ENCODE measurements around the gene ILF2.
"Not testable (repeated sequence)": the region's sequence is repeated elsewhere in the genome, so short reads cannot be mapped to it uniquely, and the experiment has no call there.

ILF2 gene

DNA sequence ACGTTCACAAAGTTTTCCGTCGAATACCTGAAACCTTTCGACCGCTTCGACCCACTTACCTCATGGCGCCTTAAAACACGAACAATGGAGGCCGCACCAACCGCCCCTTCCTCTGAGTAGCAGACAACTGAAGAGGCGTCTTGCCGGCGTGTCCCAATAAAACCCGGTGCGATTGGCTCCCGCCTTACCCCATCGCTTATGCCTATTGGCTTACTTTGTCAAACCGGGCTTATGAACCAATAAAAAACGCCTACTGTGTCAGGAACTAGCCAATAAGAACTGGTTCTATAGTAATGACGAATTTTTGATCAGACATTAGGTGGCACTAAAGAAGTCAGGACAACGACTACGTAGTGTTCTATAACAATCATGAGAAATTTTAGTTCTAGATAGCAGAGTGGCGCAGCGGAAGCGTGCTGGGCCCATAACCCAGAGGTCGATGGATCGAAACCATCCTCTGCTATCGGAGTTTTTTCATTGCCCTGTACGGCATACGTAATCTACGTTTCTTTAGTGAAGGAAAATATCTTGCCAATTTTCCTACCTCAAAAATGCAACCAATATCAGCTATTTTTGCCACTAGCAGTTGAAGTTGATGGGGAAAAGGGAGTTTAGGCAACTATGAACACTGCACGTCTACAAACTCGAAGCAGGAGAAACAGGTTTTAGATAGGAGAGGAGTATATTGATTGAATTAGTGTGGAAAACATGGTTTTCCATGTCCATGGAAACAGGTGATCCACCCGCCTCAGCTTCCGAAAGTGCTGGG lies at the start of gene ILF2:
ILF2 (minus strand) TSS at position 135 of the 769 bp plus-strand sequence; CDS start at position 64, 71 bp downstream.
- peak; percentile 95 for DNase-seq

DNA sequence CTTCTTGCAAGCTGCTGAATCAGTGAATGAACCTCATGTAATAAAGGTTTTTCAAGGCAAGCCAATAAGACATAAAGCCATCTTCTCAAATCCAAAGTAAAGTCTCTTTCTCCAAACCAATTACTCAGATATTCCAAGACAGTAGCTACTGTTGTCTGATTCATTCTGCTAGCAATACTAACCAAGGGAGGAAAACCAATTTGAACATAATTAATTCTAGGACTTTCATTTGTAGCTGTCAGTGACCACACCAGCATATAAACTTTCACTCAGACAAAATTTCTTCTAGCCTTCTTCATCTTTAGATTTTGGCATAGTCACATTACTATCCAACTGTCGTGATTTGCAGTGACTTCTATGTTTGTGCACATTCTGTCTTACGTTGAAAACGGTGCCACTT lies 46.5 kb upstream of the ILF2 start:
- DNase-seq: no peak

DNA sequence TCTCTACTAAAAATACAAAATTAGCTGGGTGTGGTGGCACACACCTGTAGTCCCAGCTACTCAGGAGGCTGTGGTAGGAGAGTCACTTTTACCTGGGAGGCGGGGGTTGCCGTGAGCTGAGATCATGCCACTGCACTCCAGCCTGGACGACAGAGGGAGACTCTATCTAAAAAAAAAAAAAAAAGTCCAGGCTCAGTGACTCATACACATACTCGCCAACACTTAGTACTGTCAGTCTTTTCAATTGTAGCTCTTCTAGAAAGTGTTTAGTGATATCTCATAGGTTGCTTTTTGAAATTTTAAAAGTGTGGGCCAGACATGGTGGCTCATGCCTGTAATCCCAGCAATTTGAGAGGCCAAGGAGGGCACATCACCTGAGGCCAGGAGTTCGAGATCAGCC lies 45.4 kb upstream of the ILF2 start:
- not testable (repeated sequence) for DNase-seq

DNA sequence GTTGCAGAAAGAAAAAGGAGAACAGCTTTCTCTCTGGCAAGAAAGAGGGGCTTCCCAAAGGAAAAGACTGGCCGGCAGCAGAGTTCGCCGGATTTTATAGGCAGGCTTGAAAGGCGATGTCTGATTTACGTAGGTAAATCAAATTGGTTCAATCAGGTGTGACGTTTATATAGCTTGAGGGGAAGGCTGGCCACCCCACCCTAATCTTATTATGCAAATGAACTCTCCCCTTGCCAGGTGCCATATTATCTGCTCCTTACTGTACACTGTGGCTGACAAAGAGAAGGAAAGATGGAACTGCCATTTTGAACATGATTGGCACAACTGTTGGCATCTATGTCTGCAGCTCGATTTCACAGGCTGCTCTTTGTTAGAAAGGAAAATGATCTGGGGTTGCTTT lies 40.2 kb upstream of the ILF2 start:
- DNase-seq: no peak

DNA sequence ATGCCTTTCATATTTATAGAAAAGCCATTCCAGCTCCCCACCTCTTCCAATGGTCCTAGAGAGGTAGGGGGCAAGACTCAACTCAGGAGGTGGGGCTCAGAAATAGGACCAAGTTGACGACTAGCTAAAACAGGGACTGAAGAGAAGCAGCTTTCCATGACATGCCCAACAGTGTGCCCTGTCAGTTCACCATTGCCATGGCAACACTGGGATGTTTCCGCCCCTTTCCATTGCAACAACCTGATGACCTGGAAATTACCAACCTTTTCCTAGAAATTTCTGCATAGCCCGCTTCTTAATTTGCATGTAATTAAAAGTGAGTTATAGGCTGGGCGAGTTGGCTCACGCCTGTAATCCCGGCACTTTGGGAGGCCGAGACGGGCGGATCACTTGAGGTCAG lies 34.7 kb upstream of the ILF2 start:
- no peak for DNase-seq

DNA sequence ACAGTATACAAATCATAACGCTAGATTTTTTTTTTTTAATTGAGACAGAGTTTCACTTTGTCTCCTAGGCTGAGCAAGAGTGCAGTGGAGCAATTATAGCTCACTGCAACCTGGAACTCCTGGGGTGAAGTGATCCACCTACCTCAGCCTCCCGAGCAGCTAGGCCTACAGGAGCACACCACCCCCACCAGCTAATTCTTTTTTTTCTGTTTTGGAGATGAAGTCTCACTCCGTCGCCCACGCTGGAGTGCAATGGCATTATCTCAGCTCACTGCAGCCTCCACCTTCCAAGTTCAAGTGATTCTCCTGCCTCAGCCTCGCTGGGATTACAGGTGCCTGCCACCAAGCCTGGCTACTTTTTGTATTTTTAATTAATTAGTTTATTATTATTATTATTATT lies 29.0 kb upstream of the ILF2 start:
- DNase-seq: no peak

DNA sequence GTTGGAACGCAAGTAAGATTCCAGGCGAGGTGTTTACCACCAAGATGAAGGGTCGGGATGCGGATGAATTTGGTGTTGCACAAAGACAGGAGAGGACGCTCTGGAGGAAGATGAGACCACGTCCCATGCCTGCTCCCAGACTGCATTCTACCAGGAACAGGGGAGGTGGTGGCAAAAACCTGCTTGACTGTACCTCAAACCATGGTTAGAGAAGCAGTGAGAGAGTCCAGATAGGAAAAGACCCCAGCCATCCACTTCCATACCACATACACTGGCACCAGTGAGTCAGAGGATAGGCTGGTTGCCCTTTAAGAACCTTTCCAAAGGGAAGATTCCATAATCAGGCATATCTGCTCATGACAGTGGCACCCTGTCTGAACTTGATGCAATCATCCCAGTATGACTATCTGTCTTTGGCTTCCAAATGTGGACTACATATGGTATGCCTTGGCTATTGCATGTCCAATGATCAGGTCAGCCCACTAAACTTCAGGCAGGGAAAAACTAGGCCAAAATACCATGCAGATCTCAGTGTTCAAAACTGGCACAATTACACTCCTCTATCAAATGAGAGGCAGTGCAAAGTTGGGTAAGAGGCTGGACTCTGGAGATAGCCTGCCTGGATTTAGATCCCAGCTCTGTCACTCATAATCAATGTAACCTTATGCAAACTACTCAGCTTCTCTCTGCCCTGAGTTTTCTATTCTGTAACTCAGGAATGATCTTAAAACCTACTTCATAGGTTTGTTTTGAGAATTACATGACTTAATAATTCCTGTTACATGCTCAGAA lies 28.3 kb upstream of the ILF2 start:
- no peak for DNase-seq

DNA sequence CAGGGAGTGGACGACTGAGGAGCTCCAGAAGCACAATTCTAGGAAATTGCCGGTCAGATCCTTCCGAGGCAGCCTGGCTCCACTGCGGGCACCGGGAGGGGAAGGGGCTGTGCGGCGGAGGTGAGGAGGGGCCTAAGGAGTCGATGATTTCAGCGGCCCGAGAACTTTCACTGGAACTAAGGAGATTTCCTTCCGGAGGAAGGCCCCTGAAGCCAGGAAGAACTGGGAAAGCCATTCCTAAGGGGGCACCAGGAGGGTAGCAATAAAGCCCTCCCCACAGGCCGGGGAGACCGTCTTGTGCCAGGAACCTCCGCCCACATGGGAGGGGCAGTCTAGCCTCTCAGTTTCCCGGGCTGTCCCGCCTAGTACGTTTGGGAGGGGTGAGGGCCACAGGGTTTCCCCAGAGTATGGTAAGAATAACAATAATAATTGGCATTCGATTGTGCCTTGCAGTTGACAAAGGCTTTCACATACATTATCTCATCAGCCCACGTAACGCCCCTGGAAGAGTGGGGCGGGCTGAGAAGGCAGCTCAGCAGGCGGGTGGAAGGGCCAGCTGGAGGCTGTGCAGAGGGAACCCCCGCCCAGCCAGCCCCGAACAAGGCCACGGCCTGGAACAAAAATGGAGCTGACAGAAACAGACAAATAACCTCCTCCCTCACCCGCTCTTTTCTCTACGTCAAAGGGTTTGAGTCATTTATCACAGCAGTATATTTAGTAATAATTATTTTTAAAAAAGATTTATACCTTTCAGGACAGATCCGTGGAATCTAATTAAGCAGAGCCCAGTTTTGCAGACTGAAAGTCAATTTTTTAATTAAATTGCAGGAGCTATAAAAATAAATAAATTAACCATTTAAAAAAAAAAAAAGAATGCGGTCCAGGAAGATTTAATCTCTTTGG lies 27.5 kb upstream of the ILF2 start:
- DNase-seq: no peak

DNA sequence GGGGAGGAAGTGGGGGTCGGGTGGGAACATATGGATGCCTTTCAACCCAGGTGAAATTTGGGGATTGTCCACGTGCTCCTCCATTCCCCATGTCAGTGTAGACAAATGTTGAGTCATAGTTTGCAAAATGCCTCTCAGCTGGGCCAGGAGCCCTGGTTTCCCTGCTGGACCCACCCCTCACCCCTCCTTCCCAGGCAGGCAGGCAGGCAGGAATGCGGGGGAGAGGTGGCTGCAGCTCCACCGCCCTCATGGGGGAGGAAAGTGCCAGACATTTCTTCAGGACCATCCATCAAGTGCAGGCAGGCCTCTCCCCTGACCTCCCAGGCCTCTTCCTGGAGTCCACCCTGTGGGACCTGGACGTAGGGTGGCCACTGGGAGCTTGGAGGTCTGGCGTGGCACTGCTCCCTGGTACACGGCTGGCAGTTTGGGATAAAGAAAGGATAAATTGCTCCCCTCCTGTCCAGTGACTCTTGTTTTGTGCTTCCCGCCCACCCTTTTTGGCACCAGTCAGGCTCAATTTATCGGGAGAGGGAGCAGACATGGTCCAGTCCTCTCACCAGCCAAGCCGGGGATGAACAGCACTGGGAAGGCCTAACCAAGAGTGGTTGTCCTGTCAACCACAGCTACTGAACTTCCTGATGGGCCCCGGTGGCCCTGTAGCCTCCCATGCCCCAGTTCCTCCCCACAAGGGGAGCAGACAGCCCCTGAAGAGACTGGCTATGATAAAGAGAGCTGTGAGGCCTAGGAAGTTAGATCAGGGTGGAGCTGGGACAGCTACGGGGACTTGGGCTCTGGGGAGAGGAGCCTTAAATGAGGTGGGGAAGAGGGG lies 26.6 kb upstream of the ILF2 start:
- DNase-seq: no peak

DNA sequence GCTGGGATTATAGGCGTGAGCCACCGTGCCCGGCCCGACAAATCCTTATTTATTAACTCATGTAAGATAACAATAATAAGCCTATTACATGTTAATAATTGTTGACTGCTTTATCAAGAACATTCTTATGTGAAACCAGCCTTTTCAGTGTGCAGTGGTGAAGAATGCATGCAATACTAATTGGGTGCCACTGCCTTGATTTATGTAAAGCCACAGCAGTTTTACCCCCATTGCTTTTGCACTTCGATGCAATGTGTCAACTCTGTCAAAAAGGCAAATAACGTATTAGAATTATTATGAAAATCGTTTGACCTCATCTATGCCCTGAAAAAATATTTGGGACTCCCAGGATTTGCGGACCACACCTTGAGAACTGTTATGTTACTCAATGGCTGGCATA lies 25.9 kb upstream of the ILF2 start:
- no peak for DNase-seq

DNA sequence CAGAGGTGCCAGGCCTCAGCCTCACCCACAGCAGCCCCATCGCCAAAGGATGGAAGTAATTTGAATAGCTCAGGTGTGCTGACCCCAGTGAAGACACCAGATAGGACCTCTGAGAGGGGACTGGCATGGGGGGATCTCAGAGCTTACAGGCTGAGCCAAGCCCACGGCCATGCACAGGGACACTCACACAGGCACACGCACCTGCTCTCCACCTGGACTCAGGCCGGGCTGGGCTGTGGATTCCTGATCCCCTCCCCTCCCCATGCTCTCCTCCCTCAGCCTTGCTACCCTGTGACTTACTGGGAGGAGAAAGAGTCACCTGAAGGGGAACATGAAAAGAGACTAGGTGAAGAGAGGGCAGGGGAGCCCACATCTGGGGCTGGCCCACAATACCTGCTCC lies 22.7 kb upstream of the ILF2 start:
- DNase-seq: no peak

DNA sequence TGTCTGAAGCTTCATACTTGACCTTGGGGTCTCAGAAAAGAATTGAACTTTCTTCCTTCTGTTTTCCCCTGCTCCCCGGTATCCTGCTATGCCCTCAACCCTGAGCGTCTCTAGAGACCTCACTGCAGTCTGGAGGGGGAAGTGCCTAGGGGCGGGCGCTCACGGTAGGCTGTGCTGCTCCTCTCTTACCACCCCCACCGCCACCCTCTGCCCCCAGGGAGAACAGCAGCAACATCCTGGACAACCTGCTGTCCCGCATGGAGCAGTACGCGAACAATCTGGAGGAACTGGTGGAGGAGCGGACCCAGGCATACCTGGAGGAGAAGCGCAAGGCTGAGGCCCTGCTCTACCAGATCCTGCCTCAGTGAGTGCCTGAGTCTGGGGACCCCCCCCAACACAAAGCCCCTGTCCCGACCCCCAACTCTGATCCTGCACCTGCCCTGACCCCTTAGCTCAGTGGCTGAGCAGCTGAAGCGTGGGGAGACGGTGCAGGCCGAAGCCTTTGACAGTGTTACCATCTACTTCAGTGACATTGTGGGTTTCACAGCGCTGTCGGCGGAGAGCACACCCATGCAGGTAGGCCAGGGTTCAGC lies 18.0 kb upstream of the ILF2 start:
- DNase-seq: no peak

DNA sequence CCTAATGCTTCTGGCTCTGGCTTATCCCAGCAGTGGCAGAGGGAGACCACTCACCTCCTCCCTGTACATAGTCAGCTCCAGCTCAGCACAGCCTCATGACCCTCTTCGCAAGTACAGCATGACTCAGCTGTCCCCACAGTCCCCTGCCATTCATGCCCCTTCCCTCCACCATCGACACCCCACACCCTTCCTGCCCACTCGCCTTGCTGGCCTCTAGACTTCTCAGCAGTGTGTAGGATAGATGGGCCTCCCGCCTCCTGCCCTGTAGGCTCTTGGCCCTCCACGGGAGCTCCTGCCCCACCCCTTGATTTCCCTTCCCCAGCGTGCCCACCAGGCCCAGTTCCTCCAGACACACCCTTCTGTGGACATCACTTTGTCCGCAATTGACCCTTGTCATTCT lies 17.5 kb upstream of the ILF2 start:
- no peak for DNase-seq

DNA sequence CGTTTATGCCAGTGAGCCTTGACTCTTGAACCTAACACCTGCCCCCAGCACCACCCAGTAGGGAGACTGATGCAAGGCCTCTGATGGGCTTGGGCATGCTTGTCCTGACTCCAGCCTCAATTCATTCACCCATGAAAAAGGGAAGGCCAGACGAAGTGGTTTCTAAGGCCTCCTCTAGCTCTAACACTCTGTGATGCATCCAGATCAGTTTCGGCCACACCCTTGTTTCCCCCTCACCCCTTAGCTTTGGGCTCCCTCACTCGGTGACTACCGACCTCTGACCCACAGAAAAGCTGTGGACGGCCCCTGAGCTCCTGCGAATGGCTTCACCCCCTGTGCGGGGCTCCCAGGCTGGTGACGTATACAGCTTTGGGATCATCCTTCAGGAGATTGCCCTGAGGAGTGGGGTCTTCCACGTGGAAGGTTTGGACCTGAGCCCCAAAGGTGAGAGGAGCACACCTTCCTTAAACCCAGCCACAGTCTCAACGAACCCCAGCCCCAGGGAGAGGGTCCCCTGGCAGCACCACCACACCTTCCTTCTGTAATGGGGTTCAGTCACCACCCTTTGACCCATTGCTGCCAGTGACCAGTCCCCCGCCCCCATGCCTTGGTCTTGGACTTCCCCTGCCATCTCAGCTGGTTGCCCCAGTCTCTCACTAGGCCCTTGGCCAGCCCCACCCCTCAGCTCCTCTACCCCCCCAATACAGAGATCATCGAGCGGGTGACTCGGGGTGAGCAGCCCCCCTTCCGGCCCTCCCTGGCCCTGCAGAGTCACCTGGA lies 16.7 kb upstream of the ILF2 start:
- no peak for DNase-seq

DNA sequence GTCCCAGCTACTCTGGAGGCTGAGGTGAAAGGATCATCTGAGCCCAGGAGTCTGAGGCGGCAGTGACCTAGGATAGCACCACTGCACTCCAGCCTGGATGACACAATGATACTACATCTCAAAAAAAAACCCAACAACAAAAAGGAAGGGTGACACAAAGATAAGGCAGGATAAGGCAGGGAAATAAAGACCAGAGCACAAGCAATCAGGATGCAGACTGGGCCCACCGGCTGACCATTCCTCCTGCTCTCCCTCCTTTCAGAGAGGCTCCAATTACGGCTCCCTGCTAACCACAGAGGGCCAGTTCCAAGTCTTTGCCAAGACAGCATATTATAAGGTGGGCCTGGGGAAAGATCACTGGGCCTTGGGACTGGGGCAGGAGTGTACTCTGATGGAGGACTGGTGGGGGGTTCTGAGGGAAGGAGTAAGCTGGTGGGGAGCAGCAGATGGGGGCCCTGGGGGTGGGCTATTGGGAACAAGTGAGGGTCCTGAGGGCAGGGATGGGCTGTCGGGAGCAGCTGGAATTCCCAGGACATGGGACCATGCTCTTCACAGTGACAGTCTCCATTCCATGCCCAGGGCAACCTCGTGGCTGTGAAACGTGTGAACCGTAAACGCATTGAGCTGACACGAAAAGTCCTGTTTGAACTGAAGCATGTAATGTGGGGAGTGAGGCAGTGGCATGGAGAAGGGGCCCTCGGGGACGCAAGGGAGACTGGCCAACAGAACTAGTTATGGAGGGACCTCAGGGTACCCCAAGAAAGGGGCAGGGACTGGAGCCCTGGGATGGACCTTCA lies 14.9 kb upstream of the ILF2 start:
- no peak for DNase-seq

DNA sequence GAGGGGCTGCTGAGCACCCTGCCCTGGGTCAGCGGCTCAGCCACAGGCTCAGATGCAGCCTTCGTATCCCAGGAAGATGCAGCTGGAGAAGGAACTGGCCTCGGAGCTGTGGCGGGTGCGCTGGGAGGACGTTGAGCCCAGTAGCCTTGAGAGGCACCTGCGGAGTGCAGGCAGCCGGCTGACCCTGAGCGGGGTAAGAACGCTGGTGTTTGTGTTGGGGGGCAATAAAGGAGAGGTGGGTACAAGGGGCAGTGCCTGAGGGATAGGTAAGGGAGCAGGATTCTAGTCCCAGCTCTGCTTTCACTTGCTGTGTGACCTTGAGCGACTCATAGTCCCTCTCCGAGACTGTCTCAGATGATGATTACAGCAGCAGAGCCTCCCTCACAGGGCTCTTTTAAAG lies 14.1 kb upstream of the ILF2 start:
- no peak for DNase-seq

DNA sequence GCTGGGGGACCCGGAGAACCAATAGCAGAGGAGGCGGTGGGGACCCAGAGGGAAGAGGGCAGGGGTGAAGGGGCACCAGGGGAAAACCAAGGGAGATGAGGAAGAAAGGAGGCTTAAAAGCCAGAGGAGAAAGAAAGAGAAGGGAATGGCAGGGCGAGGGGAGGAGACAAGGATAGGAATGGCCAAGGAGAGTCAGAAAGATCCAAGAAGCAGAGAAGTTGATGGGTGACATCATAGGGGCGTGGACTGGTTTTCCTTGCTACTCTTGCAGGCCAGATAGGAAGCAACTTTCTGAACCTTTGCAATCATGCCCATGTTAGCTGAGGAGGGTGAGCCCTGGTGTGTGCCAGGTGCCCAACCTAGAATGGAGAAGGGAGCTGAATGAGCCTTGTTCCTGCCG lies 13.1 kb upstream of the ILF2 start:
- no peak for DNase-seq

DNA sequence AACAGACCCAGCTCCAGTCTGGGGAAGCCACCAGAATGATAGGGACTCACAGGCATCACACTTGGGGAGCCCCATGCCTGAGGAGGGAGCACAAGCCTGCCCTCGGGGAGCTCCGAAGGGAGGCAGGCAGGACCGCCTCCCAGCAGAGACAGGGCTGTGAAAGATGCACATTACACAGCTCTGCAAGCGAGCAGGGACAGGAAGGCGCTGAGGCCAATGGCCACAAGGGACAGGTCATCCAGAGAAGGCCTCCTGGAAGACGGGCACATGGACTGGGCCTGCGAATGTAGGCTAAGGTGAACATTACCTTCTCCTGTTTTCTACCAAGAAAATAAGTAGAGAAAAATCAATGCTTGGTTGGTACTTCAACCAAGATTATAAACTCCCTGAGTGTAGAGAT lies 11.9 kb upstream of the ILF2 start:
- no peak for DNase-seq

DNA sequence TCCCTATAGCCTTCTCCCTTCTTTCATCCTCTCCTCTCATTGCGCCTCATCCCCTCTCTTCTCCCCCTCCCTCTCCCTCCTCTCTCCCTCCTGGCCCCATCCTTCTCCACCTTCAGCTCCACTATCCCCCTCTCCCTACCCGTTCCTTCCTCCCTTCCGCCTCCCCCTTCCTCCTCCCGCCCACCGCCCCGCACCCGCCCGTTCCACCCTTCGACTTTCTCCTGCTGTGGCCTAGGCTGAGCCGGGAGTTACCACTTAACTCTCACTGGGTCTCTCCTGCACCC lies 9.3 kb upstream of the ILF2 start:
- no peak for DNase-seq

DNA sequence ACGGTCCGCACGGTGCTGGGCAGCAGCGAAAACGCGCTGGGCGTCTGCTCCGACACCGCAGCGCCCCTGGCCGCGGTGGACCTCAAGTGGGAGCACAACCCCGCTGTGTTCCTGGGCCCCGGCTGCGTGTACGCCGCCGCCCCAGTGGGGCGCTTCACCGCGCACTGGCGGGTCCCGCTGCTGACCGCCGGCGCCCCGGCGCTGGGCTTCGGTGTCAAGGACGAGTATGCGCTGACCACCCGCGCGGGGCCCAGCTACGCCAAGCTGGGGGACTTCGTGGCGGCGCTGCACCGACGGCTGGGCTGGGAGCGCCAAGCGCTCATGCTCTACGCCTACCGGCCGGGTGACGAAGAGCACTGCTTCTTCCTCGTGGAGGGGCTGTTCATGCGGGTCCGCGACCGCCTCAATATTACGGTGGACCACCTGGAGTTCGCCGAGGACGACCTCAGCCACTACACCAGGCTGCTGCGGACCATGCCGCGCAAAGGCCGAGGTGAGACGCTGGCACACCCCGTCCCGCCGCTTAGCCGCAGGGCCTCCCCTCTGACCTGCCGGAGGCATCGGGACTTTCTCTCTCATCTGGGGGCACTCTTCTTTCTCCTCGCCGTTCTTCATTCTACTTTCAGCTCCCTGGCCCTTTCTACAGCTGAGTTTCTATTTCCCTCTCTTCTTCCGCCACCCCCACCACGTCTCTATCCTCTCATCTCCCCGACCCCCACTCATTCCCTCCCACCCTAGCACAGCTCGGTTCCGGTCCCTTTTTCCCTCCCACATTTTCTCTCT lies 8.7 kb upstream of the ILF2 start:
- peak in 1 of 2 donors; percentile 18 for DNase-seq

Measured in activated CD4-positive, alpha-beta T cell treated with anti-CD3 and anti-CD28 coated beads for 4 hours (primary cell).